ENCODE results near the gene CD36.

The CD36 gene

GRCh38 chr7:80656029-80656428 lies 17.6 kb downstream of the CD36 start:
- ATAC-seq, result no peak
- TF ChIP-seq OSR1 (CRISPR knock-in tag; IDR thresholded peaks at IDR 0.05) (no peak), BACH2 (CRISPR knock-in tag; IDR thresholded peaks at IDR 0.05; ENCODE audit: borderline replicate concordance) (no peak), ISL1 (CRISPR knock-in tag; IDR thresholded peaks at IDR 0.05) (no peak), CSDC2 (CRISPR knock-in tag; IDR thresholded peaks at IDR 0.05) (no peak), RARB (CRISPR knock-in tag; IDR thresholded peaks at IDR 0.05) (no peak), ZFP3 (CRISPR knock-in tag; IDR thresholded peaks at IDR 0.05) (no peak), ZC3H10 (CRISPR knock-in tag; IDR thresholded peaks at IDR 0.05) (no peak), ESRRG (CRISPR knock-in tag; IDR thresholded peaks at IDR 0.05) (no peak), ARNTL (CRISPR knock-in tag; IDR thresholded peaks at IDR 0.05; ENCODE audit: borderline replicate concordance, low read depth) (no peak), TOX (CRISPR knock-in tag; IDR thresholded peaks at IDR 0.05; ENCODE audit: borderline replicate concordance) (no peak), TCF4 (CRISPR knock-in tag; IDR thresholded peaks at IDR 0.05; ENCODE audit: borderline replicate concordance) (no peak), SNAI2 (CRISPR knock-in tag; IDR thresholded peaks at IDR 0.05) (no peak), ZNF565 (CRISPR knock-in tag; conservative IDR thresholded peaks at IDR 0.05; ENCODE audit: low read depth) (no peak), ZNF70 (CRISPR knock-in tag; IDR thresholded peaks at IDR 0.05) (no peak)
- TF ChIP-seq, protein P1, sequence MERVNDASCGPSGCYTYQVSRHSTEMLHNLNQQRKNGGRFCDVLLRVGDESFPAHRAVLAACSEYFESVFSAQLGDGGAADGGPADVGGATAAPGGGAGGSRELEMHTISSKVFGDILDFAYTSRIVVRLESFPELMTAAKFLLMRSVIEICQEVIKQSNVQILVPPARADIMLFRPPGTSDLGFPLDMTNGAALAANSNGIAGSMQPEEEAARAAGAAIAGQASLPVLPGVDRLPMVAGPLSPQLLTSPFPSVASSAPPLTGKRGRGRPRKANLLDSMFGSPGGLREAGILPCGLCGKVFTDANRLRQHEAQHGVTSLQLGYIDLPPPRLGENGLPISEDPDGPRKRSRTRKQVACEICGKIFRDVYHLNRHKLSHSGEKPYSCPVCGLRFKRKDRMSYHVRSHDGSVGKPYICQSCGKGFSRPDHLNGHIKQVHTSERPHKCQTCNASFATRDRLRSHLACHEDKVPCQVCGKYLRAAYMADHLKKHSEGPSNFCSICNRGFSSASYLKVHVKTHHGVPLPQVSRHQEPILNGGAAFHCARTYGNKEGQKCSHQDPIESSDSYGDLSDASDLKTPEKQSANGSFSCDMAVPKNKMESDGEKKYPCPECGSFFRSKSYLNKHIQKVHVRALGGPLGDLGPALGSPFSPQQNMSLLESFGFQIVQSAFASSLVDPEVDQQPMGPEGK (CRISPR knock-in tag; IDR thresholded peaks at IDR 0.05; ENCODE audit: borderline replicate concordance), result no peak
- TF ChIP-seq, protein P2, sequence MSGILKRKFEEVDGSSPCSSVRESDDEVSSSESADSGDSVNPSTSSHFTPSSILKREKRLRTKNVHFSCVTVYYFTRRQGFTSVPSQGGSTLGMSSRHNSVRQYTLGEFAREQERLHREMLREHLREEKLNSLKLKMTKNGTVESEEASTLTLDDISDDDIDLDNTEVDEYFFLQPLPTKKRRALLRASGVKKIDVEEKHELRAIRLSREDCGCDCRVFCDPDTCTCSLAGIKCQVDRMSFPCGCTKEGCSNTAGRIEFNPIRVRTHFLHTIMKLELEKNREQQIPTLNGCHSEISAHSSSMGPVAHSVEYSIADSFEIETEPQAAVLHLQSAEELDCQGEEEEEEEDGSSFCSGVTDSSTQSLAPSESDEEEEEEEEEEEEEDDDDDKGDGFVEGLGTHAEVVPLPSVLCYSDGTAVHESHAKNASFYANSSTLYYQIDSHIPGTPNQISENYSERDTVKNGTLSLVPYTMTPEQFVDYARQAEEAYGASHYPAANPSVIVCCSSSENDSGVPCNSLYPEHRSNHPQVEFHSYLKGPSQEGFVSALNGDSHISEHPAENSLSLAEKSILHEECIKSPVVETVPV (CRISPR knock-in tag; IDR thresholded peaks at IDR 0.05), result no peak

DNA sequence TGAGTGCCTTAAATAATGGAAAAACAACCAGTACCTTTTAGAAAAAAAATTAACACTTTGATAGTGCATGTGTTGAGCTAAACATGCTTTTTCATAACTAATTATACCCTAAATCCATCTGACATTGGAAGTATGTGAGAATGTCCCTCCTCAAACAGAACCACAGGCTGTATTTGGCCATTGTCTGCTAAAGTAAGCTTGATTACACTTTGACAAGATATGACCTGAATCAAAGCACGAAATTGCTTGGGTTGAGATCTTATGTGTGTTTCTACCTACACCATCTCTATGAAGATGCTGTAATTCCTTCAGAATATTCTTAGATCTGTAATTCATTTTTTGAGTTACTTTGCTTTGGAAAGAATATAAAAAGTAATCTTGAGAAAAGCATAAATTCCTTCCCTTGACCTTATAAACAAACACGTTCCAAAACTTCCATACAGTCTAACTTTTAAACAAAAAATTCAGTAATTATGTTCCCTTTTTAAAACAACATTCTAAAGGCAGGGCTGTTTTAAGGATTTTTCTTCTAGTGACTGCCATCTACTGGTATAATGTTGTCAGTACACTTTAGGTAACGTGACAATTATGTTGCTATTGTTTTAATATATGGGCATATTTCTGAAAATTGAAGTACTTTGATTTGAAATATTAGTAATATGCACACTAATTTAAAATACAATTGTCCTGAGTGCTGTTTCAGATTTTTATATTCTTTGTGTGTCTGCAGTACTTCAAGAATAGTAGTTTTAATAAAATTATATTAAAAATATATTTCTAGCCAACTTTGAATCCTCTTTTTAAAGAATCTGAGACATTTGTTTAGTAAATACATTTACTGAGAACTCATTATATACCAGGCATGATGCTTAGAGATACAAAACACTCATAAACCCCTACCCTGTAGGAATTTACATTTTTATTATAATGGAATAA lies 20.9 kb downstream of the CD36 start:
- TF ChIP-seq ESRRG (CRISPR knock-in tag; IDR thresholded peaks at IDR 0.05) (no peak), ARNTL (CRISPR knock-in tag; IDR thresholded peaks at IDR 0.05; ENCODE audit: borderline replicate concordance, low read depth) (no peak), TOX (CRISPR knock-in tag; IDR thresholded peaks at IDR 0.05; ENCODE audit: borderline replicate concordance) (no peak), OSR1 (CRISPR knock-in tag; IDR thresholded peaks at IDR 0.05) (no peak), POU6F1 (CRISPR knock-in tag; IDR thresholded peaks at IDR 0.05; ENCODE audit: borderline replicate concordance, low read depth) (no peak), ZNF8 (CRISPR knock-in tag; IDR thresholded peaks at IDR 0.05) (no peak), PPARA (CRISPR knock-in tag; IDR thresholded peaks at IDR 0.05; ENCODE audit: borderline replicate concordance) (no peak), ZC3H10 (CRISPR knock-in tag; IDR thresholded peaks at IDR 0.05) (no peak), RARB (CRISPR knock-in tag; IDR thresholded peaks at IDR 0.05) (no peak), SNAI2 (CRISPR knock-in tag; IDR thresholded peaks at IDR 0.05) (no peak), ZFP30 (CRISPR knock-in tag; IDR thresholded peaks at IDR 0.05) (no peak), ISL1 (CRISPR knock-in tag; IDR thresholded peaks at IDR 0.05) (no peak)
- TF ChIP-seq, protein P2 (CRISPR knock-in tag; IDR thresholded peaks at IDR 0.05), result no peak
- TF ChIP-seq, protein P3, sequence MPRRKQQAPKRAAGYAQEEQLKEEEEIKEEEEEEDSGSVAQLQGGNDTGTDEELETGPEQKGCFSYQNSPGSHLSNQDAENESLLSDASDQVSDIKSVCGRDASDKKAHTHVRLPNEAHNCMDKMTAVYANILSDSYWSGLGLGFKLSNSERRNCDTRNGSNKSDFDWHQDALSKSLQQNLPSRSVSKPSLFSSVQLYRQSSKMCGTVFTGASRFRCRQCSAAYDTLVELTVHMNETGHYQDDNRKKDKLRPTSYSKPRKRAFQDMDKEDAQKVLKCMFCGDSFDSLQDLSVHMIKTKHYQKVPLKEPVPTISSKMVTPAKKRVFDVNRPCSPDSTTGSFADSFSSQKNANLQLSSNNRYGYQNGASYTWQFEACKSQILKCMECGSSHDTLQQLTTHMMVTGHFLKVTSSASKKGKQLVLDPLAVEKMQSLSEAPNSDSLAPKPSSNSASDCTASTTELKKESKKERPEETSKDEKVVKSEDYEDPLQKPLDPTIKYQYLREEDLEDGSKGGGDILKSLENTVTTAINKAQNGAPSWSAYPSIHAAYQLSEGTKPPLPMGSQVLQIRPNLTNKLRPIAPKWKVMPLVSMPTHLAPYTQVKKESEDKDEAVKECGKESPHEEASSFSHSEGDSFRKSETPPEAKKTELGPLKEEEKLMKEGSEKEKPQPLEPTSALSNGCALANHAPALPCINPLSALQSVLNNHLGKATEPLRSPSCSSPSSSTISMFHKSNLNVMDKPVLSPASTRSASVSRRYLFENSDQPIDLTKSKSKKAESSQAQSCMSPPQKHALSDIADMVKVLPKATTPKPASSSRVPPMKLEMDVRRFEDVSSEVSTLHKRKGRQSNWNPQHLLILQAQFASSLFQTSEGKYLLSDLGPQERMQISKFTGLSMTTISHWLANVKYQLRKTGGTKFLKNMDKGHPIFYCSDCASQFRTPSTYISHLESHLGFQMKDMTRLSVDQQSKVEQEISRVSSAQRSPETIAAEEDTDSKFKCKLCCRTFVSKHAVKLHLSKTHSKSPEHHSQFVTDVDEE (CRISPR knock-in tag; IDR thresholded peaks at IDR 0.05), result no peak
- peak; percentile 70; the same call in 2 of the 3 replicates for ATAC-seq

All from SK-N-SH treated with all-trans-retinoic acid at 6 μM for 48 hours (cell line).